Measurements from ENCODE around the gene POFUT2.

- no peak for TF ChIP-seq YY1 (IDR thresholded peaks at IDR 0.05; ENCODE audit: insufficient read depth, insufficient read length)
- no peak for TF ChIP-seq ZNF274 (IDR thresholded peaks at IDR 0.05; ENCODE audit: low read depth, low read length)
These were observed 11.6 kb upstream of the POFUT2 start for GRCh38 chr21:45299026-45299863.
